Natural killer cell (primary cell): ENCODE data around the gene STN1. TPM values are rescaled to one million over a fixed set of nuclear protein-coding genes. Genes with fewer than 3 reads are reported as not detected.
A peak's percentile ranks its signal among the peaks of the same experiment; 100 is the strongest.

ENCODE experiments used
- ATAC-seq, 3 donors: fragments of 150-1000 bp in 2 of 3; fragments of 200-7000 bp in 1 of 3; cut with Tn5 transposase; 1 replicate in 1 of 3; 2 replicates in 2 of 3; pipeline ENCODE4 v1.10.0; 2021; ENCODE audit warnings: mild to moderate bottlenecking in 2 of 3, moderate library complexity in 2 of 3
- DNase-seq, 2 donors: peaks; one replicate each; pipeline versions ENCODE4 v3.0.0 to v3.0.0-alpha.2; 2013 to 2021; ENCODE audit warnings: mixed read lengths in 1 of 2
- H3K27ac ChIP-seq: one replicate; pipeline ENCODE4 v1.5.1; 2013; ENCODE audit warnings: mild to moderate bottlenecking, low read length
- H3K27me3 ChIP-seq: one replicate; pipeline ENCODE4 v1.6.1; 2013; ENCODE audit warnings: low read length; ENCODE audit not compliant: control insufficient read depth, insufficient read depth
- H3K36me3 ChIP-seq: one replicate; pipeline ENCODE4 v1.6.1; 2013; ENCODE audit warnings: low read length; ENCODE audit not compliant: control insufficient read depth, insufficient read depth
- H3K4me1 ChIP-seq: one replicate; pipeline ENCODE4 v1.6.1; 2013; ENCODE audit warnings: low read length; ENCODE audit not compliant: control insufficient read depth, insufficient read depth
- H3K4me3 ChIP-seq: one replicate; pipeline ENCODE4 v1.5.1; 2013; ENCODE audit warnings: low read length
- H3K9me3 ChIP-seq: one replicate; pipeline ENCODE4 v1.6.1; 2013; ENCODE audit warnings: low read length; ENCODE audit not compliant: control insufficient read depth, insufficient read depth
- H3K27ac Mint-ChIP-seq, 2 donors: one replicate each; pipeline ENCODE4 v1.8.0; 2022; ENCODE audit warnings: mild to moderate bottlenecking in 2 of 2, mixed read lengths in 2 of 2, moderate library complexity in 1 of 2
- H3K27me3 Mint-ChIP-seq, 2 donors: one replicate each; pipeline ENCODE4 v1.8.0; 2022; ENCODE audit warnings: low read depth in 2 of 2, mixed read lengths in 2 of 2
- H3K36me3 Mint-ChIP-seq: one replicate; pipeline ENCODE4 v1.8.0; 2022; ENCODE audit warnings: mixed read lengths
- H3K4me1 Mint-ChIP-seq, 2 donors: one replicate each; pipeline ENCODE4 v1.8.0; 2022; ENCODE audit warnings: mixed read lengths in 2 of 2
- H3K4me3 Mint-ChIP-seq: one replicate; pipeline ENCODE4 v1.8.0; 2022; ENCODE audit warnings: mild to moderate bottlenecking, moderate library complexity, mixed read lengths
- H3K9me3 Mint-ChIP-seq, 2 donors: one replicate each; pipeline ENCODE4 v1.8.0; 2022; ENCODE audit warnings: mixed read lengths in 2 of 2
- WGBS: methylation state at CpG from one replicate; pipeline ENCODE4 v1.1.7; 2013; ENCODE audit warnings: missing lambda C conversion rate; ENCODE audit not compliant: insufficient coverage; 5-methylcytosine and 5-hydroxymethylcytosine counted together
- intact Hi-C: fragments of 100-400 bp; cut with micrococcal nuclease; formaldehyde crosslinking; loops from one replicate; pipeline ENCODE4 v1.14.2; 2022
- total RNA-seq, 4 donors: library from RNA; stranded (reverse); fragments of 120-200 nt in 1 of 4; gene quantifications; one replicate each; pipeline versions ENCODE4 v1.2.3 to v1.2.4, GENCODE V29; 2013 to 2022
- TF ChIP-seq, protein P1 (sequence below): fragments of 200-600 bp; IDR thresholded peaks from one replicate; pipeline ENCODE4 v1.8.0; 2022; ENCODE audit warnings: antibody characterized with exemption

The STN1 gene
- total RNA-seq, 3 donors from 2014 or later (not counting 1 experiment from before 2014, with no cell fraction given) = 31.7 to 53.4 (median 34.0) TPM

- H3K27ac ChIP-seq = no peak overlapping the region
- DNase-seq = peak in 1 of 2 donors; percentile 56
Observed at GRCh38 chr10:103921750-103922195, 3.8 kb upstream of the STN1 start.

GRCh38 chr10:103921248-103921647 lies 3.3 kb upstream of the STN1 start:
- Mint-ChIP-seq H3K4me1 (peaks cover 10 to 19% of the 10 kb centered on the region in 2 donors), H3K27ac (no peak overlapping the region), H3K36me3 (no peaks in the 10 kb centered on the region), H3K27me3 (no peaks in the 10 kb centered on the region), H3K9me3 (no peaks in the 10 kb centered on the region), H3K4me3 (no peak overlapping the region)
- intact Hi-C loops = no loop called here
- no peaks in the 10 kb centered on the region for H3K27me3 ChIP-seq
- TF ChIP-seq, protein P1, sequence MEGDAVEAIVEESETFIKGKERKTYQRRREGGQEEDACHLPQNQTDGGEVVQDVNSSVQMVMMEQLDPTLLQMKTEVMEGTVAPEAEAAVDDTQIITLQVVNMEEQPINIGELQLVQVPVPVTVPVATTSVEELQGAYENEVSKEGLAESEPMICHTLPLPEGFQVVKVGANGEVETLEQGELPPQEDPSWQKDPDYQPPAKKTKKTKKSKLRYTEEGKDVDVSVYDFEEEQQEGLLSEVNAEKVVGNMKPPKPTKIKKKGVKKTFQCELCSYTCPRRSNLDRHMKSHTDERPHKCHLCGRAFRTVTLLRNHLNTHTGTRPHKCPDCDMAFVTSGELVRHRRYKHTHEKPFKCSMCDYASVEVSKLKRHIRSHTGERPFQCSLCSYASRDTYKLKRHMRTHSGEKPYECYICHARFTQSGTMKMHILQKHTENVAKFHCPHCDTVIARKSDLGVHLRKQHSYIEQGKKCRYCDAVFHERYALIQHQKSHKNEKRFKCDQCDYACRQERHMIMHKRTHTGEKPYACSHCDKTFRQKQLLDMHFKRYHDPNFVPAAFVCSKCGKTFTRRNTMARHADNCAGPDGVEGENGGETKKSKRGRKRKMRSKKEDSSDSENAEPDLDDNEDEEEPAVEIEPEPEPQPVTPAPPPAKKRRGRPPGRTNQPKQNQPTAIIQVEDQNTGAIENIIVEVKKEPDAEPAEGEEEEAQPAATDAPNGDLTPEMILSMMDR = no peak
- no peaks in the 10 kb centered on the region for H3K36me3 ChIP-seq
- H3K4me3 ChIP-seq = no peak overlapping the region
- 100% methylated on average over 1 of the region's 1 CpG for WGBS
- DNase-seq (no peak), ATAC-seq (no peak)
- no peaks in the 10 kb centered on the region for H3K9me3 ChIP-seq
- H3K4me1 ChIP-seq = peaks cover 21% of the 10 kb centered on the region
- H3K27ac ChIP-seq = no peak overlapping the region

More at GRCh38 chr10:103921750-103922195, 3.8 kb upstream of the STN1 start:
- H3K27me3 Mint-ChIP-seq = no peaks in the 10 kb centered on the region
- ATAC-seq = no peak
- Histone ChIP-seq H3K4me1 (peaks cover 21% of the 10 kb centered on the region), H3K36me3 (no peaks in the 10 kb centered on the region), H3K4me3 (no peak overlapping the region), H3K27me3 (no peaks in the 10 kb centered on the region), H3K9me3 (no peaks in the 10 kb centered on the region)
- peaks cover 9 to 17% of the 10 kb centered on the region in 2 donors for H3K4me1 Mint-ChIP-seq
- no peaks in the 10 kb centered on the region for H3K9me3 Mint-ChIP-seq
- intact Hi-C loops = no loop called here
- TF ChIP-seq, protein P1 = no peak
- H3K27ac Mint-ChIP-seq = no peak overlapping the region
- 39% methylated on average over 7 of the region's 7 CpGs for WGBS
- no peak overlapping the region for H3K4me3 Mint-ChIP-seq
- H3K36me3 Mint-ChIP-seq = no peaks in the 10 kb centered on the region

DNA sequence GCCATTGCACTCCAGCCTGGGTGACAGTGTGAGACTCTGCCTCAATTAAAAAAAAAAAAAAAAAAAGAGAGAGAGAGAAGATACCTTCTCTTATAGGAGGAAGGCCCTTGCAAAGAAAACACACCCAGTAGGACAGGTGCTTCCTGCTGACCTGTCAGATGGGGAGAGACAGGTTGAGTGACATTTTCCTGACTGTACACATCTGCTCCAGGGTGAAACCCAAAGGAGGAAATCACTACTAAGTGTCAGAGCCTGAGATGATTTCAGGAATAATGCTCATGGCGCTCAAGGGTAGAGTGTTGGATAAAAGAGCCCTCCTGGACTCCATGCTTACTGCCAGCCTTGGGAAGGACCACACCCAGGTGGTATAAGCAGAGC lies 1.7 kb upstream of the STN1 start:
- DNase-seq = no peak
- no peaks in the 10 kb centered on the region for H3K36me3 ChIP-seq
- H3K9me3 ChIP-seq = peaks cover 6% of the 10 kb centered on the region
- H3K4me3 ChIP-seq = no peak overlapping the region
- TF ChIP-seq, protein P1 = no peak
- intact Hi-C loops = loop anchor here (2.0 to 10.0 kb wide), 3 partner anchors 47 to 405 kb away; partner anchors contain the start of genes GSTO2 and SLK
- peaks cover 34% of the 10 kb centered on the region for H3K4me1 ChIP-seq
- H3K36me3 Mint-ChIP-seq = no peaks in the 10 kb centered on the region
- no peak overlapping the region for H3K27ac ChIP-seq
- H3K9me3 Mint-ChIP-seq = no peaks in the 10 kb centered on the region
- H3K4me3 Mint-ChIP-seq = no peak overlapping the region
- no peak for ATAC-seq
- peaks cover 27 to 35% of the 10 kb centered on the region in 2 donors for H3K4me1 Mint-ChIP-seq
- WGBS = 100% methylated on average over 1 of the region's 1 CpG
- H3K27ac Mint-ChIP-seq = no peak overlapping the region
- no peaks in the 10 kb centered on the region for H3K27me3 Mint-ChIP-seq
- H3K27me3 ChIP-seq = no peaks in the 10 kb centered on the region
